ENCODE measurements around the gene COX14.
A peak's percentile ranks its signal among the peaks of the same experiment; 100 is the strongest.
"Not testable (repeated sequence)": the region's sequence is repeated elsewhere in the genome, so short reads cannot be mapped to it uniquely, and the experiment has no call there.

The COX14 gene

GRCh38 chr12:50107416-50108268, 4.4 kb upstream of the COX14 start:
- FAIRE-seq (no peak), DNase-seq (ENCODE audit: low spot score) (no peak)

DNA sequence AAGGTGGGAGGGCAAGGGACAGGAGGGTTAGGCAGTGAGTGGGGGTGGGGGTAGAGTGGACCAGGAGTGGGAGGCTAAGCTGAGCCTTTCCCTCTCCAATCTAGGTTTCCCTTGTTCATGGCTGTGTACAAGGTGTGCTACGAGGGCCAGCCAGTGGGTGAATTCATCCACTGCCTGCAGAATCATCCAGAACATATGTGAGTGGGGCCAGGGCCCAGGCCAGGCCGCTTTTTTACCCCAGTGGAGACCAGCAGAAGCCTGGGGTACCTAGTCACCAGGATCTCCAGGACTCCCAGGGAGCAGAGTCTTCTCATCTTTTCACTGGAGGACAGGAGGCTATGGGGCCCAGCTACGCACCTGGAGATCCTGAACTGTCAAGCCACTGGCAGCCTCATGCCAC, 2.7 kb upstream of the COX14 start:
- FAIRE-seq (no peak), DNase-seq (ENCODE audit: low spot score) (no peak)

GRCh38 chr12:50110127-50110761, 1.8 kb upstream of the COX14 start:
- DNase-seq (ENCODE audit: low spot score) (peak; percentile 9), FAIRE-seq (no peak)

DNA sequence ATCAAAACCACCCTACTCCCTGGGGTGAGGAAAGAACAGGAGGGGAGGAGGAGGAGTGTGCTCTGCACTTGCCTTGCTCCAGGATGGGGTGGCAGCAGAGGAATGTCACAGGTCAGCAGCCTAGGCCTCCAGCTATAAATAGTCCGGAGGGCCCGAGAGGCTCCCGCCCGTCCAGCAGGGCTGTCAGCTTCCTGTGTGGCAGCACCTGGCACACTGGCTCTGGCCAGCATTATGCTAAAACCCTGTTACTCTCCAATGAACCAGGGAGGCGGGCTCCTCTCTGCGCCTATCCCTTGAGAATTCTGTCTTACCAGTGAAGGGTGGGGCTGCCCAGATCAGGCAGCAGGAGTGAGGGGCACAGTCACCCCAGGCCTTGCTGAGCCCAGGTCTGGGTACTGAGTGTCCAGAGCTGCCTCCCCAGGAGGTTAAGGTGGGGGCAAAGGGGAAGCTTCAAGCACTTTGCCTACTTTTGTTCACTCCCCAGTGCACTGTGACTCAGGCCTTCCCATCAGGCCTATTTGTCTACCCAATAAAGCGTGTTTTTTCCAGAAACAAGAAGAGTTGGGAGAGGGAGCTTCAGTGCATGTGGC, 1.2 kb upstream of the COX14 start:
- FAIRE-seq (peak; percentile 57), DNase-seq (ENCODE audit: low spot score) (peak; percentile 81)

DNA sequence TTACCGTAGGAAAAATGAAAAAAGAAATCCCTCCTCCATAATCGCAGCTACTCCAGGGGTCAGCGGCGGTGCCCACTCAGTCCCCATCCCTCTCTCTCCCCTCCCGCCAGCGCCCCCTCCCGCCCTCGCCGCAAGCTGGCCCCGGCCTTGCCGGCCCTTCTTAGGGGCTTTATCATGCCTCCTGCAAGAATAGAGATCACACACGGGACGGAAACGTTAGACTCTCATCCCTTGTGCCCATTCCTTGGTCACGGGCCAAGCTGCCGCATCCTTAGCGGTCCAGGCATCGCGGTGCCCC, 692 bp upstream of the COX14 start:
- FAIRE-seq: no peak

DNA sequence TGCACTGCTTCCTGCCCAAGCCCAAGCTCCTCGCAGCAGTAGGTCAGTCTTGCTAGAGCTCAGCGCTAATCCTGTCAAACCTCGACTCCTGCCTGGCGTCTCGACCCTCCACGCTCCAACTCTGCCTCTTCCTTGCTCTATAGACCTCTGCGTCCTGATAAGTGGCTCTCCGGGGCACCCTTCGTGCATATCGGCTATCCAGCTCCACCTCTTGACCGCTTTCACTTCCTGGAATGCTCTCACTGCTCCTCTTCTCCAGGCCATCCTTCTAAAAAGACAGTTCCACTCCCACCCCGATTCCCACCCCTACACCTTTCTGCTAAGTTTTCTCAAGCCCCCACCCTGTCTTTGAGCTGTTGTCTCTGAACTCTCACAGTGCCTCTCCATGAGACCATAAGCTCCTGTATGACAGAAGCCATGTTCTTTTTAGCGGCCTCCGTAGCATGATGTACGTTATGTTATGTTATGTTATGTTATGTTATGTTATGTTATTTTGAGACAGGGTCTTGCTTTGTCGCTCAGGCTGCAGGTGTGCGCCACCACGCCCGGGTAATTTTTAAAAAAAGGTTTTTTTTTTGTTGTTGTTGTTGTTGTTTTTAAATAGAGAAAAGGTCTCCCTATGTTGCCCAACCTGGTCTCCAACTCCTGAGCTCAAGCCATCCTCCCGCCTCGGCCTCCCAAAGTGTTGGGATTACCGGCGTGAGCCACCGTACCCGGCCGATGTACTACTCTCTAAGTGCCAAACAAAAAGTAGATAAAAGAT, 601 bp downstream of the COX14 start:
- FAIRE-seq: no peak
- peak; percentile 23 for DNase-seq (ENCODE audit: low spot score)

More for the DNA sequence above, 692 bp upstream of the COX14 start:
- DNase-seq (ENCODE audit: low spot score): no peak

DNA sequence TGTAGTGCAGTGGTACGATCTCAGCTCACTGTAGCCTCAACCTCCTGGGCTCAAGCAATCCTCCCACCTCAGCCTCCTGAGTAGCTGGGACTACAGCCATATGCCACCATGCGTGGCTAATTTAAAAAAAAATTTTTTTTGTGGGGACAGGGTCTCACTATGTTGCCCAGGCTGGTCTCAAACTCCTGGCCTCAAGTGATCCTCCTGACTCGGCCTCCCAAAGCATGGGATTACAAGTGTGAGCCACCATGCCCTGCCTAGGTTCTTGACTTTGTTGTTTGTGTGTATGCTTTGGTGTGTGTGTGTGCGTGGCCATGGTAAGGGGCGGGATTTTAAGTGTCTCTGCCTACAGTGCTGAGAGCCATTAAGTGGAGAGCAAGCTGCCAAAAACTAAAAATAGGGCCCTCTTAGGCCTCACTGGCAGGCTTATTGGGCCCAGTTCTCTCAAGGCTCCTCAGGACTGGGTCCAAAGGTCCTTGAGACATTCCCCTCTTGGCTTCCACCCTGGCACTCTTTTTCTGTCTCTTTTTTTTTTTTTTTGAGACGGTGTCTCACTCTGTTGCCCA, 5.1 kb downstream of the COX14 start:
- DNase-seq (ENCODE audit: low spot score) (no peak), FAIRE-seq (no peak)

DNA sequence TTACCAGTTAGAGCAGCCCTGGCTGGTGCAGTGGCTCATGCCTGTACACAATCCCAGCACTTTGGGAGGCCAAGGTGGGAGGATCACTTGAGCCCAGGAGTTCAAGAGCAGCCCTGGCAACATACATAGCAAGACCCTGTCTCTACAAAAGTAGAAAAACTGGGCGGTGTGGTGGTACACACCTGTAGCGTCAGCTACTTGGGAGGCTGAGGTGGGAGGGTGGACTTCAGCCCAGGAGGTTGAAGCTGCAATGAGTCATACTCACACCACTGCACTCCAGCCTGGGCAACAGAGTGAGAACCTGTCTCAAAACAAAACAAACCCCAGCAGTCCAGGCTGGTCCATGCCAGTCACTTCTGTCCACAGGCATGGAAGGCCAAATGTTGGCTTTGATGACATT, 7.4 kb downstream of the COX14 start:
- FAIRE-seq: no peak
- no peak for DNase-seq (ENCODE audit: low spot score)

DNA sequence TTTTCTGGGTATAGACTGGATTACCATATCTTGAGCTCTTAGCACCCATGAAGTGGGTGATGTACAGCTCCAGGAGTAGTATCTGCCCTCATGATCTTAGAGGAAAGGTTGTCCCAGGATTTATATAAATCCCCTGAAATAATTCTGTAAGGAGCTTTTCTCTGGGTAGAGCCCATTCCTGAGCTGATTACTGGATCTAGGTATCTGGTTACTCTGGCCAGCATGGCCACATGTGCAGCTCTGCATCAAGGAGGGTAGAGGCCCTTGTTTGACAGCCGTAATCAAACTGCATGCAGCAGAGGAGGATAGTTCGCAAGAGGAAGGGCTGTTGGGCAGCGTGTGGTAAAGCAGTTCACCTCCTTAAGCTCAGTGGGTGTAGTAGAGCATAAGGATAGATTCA, 8.5 kb downstream of the COX14 start:
- no peak for DNase-seq (ENCODE audit: low spot score)
- FAIRE-seq: no peak

- FAIRE-seq (no peak), DNase-seq (ENCODE audit: low spot score) (no peak)
These were observed 8.9 kb downstream of the COX14 start for GRCh38 chr12:50120953-50121352.

GRCh38 chr12:50121641-50122040, 9.6 kb downstream of the COX14 start:
- FAIRE-seq: no peak
- no peak for DNase-seq (ENCODE audit: low spot score)

DNA sequence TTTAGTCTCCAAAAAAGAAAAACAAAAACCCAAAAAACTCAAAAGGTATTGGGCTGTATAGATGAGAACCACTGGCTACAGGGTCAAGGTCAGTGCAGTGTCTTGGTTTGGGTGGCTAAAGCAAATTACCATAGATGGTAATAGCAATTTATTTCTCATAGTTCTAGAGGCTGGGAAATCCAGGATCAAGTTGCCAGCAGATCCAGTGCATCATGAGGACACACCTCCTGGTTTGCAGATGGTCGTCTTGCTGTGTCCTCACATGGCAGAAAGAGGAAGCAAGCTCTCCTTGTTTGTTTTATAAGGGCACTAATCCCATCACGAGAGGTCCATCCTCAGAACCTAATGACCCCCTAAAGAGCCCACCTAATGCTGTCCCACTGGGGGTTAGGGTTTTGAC, 11.2 kb downstream of the COX14 start:
- FAIRE-seq (no peak), DNase-seq (ENCODE audit: low spot score) (no peak)

- FAIRE-seq (no peak), DNase-seq (ENCODE audit: low spot score) (no peak)
These were observed 15.5 kb downstream of the COX14 start for GRCh38 chr12:50127546-50127945.

DNA sequence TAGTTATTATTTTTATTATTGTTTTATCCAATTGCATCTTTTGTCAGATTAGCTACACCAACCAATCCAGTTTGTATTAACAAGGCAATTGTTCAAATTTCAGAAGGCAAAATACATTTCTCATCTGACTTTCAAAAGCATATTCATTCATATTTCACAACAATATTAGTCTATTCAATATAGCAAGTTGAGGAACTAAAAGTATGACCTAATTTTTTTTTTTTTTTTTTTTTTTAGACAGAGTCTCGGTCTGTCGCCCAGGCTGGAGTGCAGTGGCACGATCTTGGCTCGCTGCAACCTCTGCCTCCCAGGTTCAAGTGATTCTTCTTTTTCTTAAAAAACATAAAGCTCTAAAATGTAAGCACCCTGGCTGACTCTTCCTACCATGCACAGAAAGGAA, 17.3 kb downstream of the COX14 start:
- FAIRE-seq: no peak
- no peak for DNase-seq (ENCODE audit: low spot score)

- FAIRE-seq: no peak
- peak; percentile 17 for DNase-seq (ENCODE audit: low spot score)
These were observed 20.6 kb downstream of the COX14 start for GRCh38 chr12:50132505-50133135.

- DNase-seq (ENCODE audit: low spot score) (no peak), FAIRE-seq (no peak)
These were observed 31.0 kb downstream of the COX14 start for GRCh38 chr12:50142993-50143392.

DNA sequence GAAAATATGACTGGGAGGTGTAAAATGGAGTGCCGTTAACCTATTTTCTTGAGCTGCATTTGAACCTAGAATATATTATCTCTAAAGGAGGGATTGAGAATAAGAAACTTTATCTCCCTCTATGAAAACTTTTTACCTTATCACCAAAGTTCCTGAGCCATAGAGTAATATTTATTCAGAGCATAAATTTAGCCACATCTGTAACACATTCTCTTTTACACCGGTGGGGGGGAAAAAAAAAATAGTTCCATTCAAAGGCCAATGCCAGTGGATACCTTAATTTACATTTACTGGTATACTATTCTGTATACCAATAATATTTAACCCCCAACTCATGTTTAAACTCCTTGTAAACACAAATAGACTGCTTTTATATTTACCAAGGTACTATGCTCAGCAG, 33.4 kb downstream of the COX14 start:
- no peak for FAIRE-seq
- no peak for DNase-seq (ENCODE audit: low spot score)

DNA sequence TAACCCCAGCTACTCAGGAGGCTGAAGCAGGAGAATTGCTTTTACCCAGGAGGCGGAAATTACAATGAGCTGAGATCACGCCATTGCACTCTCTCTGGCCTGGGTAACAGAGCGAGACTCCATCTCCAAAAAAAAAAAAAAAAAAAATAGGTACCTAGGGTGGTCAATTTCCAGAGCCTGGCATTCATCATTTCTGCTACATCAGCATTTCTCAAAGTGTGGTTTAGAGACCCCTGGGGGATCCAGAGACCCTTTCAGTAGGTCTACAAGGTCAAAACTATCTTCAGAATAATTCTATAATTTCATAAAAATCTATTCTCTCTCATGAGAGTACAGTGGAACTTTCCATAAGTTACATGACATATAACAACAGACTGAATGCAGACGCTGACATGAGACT, 35.2 kb downstream of the COX14 start:
- DNase-seq (ENCODE audit: low spot score): no peak
- FAIRE-seq: no peak

- FAIRE-seq; DNase-seq (ENCODE audit: low spot score): not testable (repeated sequence)
These were observed 36.0 kb downstream of the COX14 start for GRCh38 chr12:50148011-50148410.

- DNase-seq (ENCODE audit: low spot score) (no peak), FAIRE-seq (no peak)
These were observed 37.3 kb downstream of the COX14 start for GRCh38 chr12:50149311-50149710.

DNA sequence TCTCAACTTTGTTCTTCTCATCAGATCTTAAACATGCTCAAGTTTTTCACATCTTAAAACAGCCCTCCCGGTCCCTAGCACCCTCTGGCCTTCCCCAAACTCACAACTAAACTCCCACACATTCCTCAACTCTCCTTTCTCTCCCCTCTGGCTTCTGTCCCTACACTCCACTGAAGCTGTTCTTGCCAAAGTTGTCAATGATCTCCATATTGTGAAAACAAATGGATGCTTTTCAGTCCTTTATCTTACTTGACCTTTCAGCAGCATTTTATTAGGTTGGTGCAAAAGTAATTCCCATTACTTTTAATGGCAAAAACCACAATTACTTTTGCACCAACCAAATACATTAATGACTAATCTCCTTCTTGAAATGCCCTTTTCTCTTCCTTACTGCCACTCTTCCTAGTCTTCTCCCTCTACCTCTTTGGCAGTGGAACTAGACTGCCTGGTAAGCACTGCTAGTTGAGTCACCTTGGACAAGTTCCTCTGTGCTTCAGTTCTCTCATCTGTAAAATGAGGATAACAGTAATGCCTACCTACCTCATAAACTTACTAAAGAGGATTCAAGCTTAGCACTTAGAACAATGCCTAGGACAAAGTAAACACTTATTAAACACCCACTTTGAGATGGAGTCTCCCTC, 39.1 kb downstream of the COX14 start:
- peak; percentile 69 for FAIRE-seq
- DNase-seq (ENCODE audit: low spot score): no peak

Measured in RCC 7860 (cell line).